ENCODE measurements around the gene RNASE12. TPM values are rescaled to one million over a fixed set of nuclear protein-coding genes. Genes with fewer than 3 reads are reported as not detected.
A peak's percentile ranks its signal among the peaks of the same experiment; 100 is the strongest.

The RNASE12 gene
- total RNA-seq, 1 donor from 2014 or later: not detected

- H3K4me1 Mint-ChIP-seq (ENCODE audit: unreplicated experiment): peaks cover 42% of the 10 kb centered on the region
- H3K4me3 Mint-ChIP-seq (ENCODE audit: unreplicated experiment): peak overlapping the region; percentile 67
- TF ChIP-seq, protein P1, sequence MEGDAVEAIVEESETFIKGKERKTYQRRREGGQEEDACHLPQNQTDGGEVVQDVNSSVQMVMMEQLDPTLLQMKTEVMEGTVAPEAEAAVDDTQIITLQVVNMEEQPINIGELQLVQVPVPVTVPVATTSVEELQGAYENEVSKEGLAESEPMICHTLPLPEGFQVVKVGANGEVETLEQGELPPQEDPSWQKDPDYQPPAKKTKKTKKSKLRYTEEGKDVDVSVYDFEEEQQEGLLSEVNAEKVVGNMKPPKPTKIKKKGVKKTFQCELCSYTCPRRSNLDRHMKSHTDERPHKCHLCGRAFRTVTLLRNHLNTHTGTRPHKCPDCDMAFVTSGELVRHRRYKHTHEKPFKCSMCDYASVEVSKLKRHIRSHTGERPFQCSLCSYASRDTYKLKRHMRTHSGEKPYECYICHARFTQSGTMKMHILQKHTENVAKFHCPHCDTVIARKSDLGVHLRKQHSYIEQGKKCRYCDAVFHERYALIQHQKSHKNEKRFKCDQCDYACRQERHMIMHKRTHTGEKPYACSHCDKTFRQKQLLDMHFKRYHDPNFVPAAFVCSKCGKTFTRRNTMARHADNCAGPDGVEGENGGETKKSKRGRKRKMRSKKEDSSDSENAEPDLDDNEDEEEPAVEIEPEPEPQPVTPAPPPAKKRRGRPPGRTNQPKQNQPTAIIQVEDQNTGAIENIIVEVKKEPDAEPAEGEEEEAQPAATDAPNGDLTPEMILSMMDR (IDR thresholded peaks at IDR 0.05): no peak
- H3K36me3 Mint-ChIP-seq (ENCODE audit: unreplicated experiment): peaks cover 2% of the 10 kb centered on the region
- no peak for DNase-seq (ENCODE audit: extremely low spot score, unreplicated experiment)
- no peaks in the 10 kb centered on the region for H3K9me3 Mint-ChIP-seq (ENCODE audit: unreplicated experiment)
- no peak overlapping the region for H3K27ac Mint-ChIP-seq (ENCODE audit: unreplicated experiment)
- peaks cover 64% of the 10 kb centered on the region for H3K27me3 Mint-ChIP-seq (ENCODE audit: unreplicated experiment)
Observed at GRCh38 chr14:20631023-20631879, 40.1 kb upstream of the RNASE12 start.

GRCh38 chr14:20630340-20631022, 39.3 kb upstream of the RNASE12 start:
- peak overlapping the region; percentile 53 for H3K4me3 Mint-ChIP-seq (ENCODE audit: unreplicated experiment)
- H3K9me3 Mint-ChIP-seq (ENCODE audit: unreplicated experiment): no peaks in the 10 kb centered on the region
- DNase-seq (ENCODE audit: extremely low spot score, unreplicated experiment): no peak
- H3K27me3 Mint-ChIP-seq (ENCODE audit: unreplicated experiment): peaks cover 64% of the 10 kb centered on the region
- no peak overlapping the region for H3K27ac Mint-ChIP-seq (ENCODE audit: unreplicated experiment)
- peaks cover 2% of the 10 kb centered on the region for H3K36me3 Mint-ChIP-seq (ENCODE audit: unreplicated experiment)
- peaks cover 50% of the 10 kb centered on the region for H3K4me1 Mint-ChIP-seq (ENCODE audit: unreplicated experiment)
- TF ChIP-seq, protein P1 (IDR thresholded peaks at IDR 0.05): no peak

- DNase-seq (ENCODE audit: extremely low spot score, unreplicated experiment): no peak
- H3K9me3 Mint-ChIP-seq (ENCODE audit: unreplicated experiment): no peaks in the 10 kb centered on the region
- peaks cover 49% of the 10 kb centered on the region for H3K27me3 Mint-ChIP-seq (ENCODE audit: unreplicated experiment)
- peaks cover 2% of the 10 kb centered on the region for H3K36me3 Mint-ChIP-seq (ENCODE audit: unreplicated experiment)
- H3K4me3 Mint-ChIP-seq (ENCODE audit: unreplicated experiment): no peak overlapping the region
- H3K4me1 Mint-ChIP-seq (ENCODE audit: unreplicated experiment): peaks cover 64% of the 10 kb centered on the region
- H3K27ac Mint-ChIP-seq (ENCODE audit: unreplicated experiment): no peak overlapping the region
- TF ChIP-seq, protein P1 (IDR thresholded peaks at IDR 0.05): no peak
Observed at GRCh38 chr14:20628063-20628854, 37.1 kb upstream of the RNASE12 start.

GRCh38 chr14:20627346-20628027, 36.3 kb upstream of the RNASE12 start:
- Mint-ChIP-seq H3K4me3 (ENCODE audit: unreplicated experiment) (no peak overlapping the region), H3K4me1 (ENCODE audit: unreplicated experiment) (peaks cover 57% of the 10 kb centered on the region), H3K27ac (ENCODE audit: unreplicated experiment) (no peak overlapping the region)

More at GRCh38 chr14:20627346-20628027, 36.3 kb upstream of the RNASE12 start:
- TF ChIP-seq, protein P1 (IDR thresholded peaks at IDR 0.05): no peak
- DNase-seq (ENCODE audit: extremely low spot score, unreplicated experiment): no peak
- Mint-ChIP-seq H3K36me3 (ENCODE audit: unreplicated experiment) (peaks cover 2% of the 10 kb centered on the region), H3K27me3 (ENCODE audit: unreplicated experiment) (peaks cover 45% of the 10 kb centered on the region), H3K9me3 (ENCODE audit: unreplicated experiment) (no peaks in the 10 kb centered on the region)
